ENCODE results near the gene UFM1. TPM values are rescaled to one million over a fixed set of nuclear protein-coding genes. Genes with fewer than 3 reads are reported as not detected.

UFM1 gene
- total RNA-seq, 2 donors from 2014 or later: 41.6 to 56.4 TPM

DNA sequence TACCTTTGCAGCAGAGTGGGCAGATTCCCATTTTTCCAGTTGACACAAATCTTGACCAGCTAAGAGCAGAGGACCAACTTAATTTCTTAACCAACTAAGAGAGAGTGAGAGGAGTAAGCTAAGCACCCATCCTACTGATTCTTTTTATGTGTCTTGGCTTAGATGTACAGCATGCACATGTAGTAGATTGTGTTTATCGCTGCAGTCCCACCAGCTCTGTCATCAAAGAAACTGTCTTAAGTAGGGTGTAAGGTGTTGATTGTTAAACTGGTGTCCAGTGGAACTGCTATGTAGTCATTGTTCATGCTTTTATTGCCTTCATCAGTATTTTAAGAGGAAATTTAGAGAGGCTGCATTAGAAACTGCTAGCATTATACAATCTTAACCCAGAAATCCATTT lies 9.0 kb upstream of the UFM1 start:
- Histone ChIP-seq H3K27me3 (no peaks in the 10 kb centered on the region), H3K9ac (ENCODE audit: low read depth in 2 of 2, low read length in 2 of 2) (no peak overlapping the region), H3K27ac (no peak overlapping the region), H3K4me1 (no peaks in the 10 kb centered on the region), H3K36me3 (no peaks in the 10 kb centered on the region), H3K4me3 (no peak overlapping the region), H3K9me3 (no peaks in the 10 kb centered on the region)
- intact Hi-C loops (cut with DNase I): no loop called here
- TF ChIP-seq, protein P1, sequence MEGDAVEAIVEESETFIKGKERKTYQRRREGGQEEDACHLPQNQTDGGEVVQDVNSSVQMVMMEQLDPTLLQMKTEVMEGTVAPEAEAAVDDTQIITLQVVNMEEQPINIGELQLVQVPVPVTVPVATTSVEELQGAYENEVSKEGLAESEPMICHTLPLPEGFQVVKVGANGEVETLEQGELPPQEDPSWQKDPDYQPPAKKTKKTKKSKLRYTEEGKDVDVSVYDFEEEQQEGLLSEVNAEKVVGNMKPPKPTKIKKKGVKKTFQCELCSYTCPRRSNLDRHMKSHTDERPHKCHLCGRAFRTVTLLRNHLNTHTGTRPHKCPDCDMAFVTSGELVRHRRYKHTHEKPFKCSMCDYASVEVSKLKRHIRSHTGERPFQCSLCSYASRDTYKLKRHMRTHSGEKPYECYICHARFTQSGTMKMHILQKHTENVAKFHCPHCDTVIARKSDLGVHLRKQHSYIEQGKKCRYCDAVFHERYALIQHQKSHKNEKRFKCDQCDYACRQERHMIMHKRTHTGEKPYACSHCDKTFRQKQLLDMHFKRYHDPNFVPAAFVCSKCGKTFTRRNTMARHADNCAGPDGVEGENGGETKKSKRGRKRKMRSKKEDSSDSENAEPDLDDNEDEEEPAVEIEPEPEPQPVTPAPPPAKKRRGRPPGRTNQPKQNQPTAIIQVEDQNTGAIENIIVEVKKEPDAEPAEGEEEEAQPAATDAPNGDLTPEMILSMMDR (IDR thresholded peaks at IDR 0.05): no peak
- no peak for DNase-seq

DNA sequence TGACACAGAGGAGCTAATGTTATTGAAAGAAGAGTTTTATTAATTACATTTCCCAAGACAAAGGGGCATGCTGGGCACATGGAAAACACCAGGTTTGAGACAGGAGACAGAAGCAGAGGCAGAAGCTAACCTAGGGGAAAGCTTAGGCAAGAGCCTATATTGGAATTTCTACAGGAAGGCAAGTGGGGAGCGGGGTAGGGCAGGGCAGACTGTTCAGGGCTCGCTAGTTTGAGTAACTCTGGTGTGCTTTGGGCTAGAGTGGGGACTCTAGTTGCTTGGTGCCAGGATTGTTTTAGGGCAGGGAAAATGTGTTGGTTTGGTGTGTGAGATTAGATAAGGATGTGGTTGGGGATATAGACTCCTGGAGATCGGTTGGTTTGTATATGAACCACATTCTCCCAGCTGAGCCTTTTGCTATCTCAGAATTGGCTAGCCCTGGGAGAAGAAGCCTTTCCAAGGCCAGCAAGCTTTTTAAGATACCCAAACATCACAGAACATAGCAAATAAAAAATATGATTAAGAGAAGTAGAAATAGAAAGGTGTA lies 8.4 kb upstream of the UFM1 start:
- intact Hi-C loops (cut with DNase I): no loop called here
- no peak for DNase-seq
- H3K9ac ChIP-seq (ENCODE audit: low read depth in 2 of 2, low read length in 2 of 2): no peak overlapping the region
- no peaks in the 10 kb centered on the region for H3K36me3 ChIP-seq
- no peak overlapping the region for H3K27ac ChIP-seq
- no peaks in the 10 kb centered on the region for H3K27me3 ChIP-seq
- TF ChIP-seq, protein P1 (IDR thresholded peaks at IDR 0.05): no peak
- H3K4me1 ChIP-seq: no peaks in the 10 kb centered on the region
- H3K9me3 ChIP-seq: no peaks in the 10 kb centered on the region
- no peak overlapping the region for H3K4me3 ChIP-seq

DNA sequence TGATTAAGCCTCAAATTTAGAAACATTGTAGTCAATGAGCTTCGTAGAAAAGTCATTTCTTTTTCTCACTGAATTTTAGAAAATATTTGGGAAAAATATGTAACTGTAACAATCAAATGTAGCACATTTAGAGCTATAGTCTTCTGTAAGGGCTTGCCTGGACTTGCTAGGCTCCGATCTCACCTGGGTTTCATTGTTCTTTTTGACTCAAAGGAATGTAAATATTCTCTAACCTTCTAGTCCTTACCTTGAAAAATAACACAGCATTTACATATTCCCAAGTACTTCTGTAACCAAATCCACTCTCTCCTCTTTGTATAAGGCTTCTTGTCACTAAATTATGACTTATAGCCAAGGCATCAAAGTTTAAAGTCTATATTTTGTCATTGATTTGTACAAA lies 2.9 kb upstream of the UFM1 start:
- Histone ChIP-seq H3K9me3 (no peaks in the 10 kb centered on the region), H3K4me3 (no peak overlapping the region), H3K27me3 (no peaks in the 10 kb centered on the region), H3K9ac (ENCODE audit: low read depth in 2 of 2, low read length in 2 of 2) (no peak overlapping the region), H3K36me3 (no peaks in the 10 kb centered on the region), H3K27ac (no peak overlapping the region), H3K4me1 (no peaks in the 10 kb centered on the region)
- intact Hi-C loops (cut with DNase I): no loop called here
- no peak for DNase-seq
- TF ChIP-seq, protein P1 (IDR thresholded peaks at IDR 0.05): no peak

DNA sequence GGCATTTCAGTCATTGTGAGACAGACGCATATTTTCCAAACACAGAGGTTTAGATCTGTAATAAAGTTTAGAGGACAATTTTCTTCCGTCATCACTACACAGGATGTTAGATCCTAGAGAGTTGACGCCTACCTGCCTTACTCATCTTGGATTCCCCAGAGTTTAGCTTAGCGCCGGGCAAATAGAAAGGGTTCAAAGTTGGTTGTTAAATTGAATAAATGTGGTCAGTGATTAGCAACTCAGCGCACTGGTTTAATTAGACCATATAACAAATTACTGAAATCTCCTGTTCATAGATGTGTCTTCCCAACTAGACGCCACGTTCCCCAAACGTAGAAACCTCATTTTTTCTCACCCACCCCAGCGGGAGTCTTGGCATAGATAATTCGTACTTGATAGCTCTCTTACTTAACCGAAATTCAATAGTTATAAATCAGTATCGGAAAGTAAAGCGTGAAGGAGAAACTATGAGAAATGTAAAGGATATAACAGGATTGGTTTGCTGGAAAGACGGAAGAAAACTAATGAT lies 726 bp upstream of the UFM1 start:
- peak; percentile 27 for DNase-seq
- intact Hi-C loops (cut with DNase I): no loop called here
- Histone ChIP-seq H3K9ac (ENCODE audit: low read depth in 2 of 2, low read length in 2 of 2) (peak overlapping the region in 1 of 2 donors; percentile 30), H3K4me3 (peak overlapping the region; percentile 59), H3K27ac (peak overlapping the region; percentile 76), H3K9me3 (no peaks in the 10 kb centered on the region), H3K4me1 (no peaks in the 10 kb centered on the region), H3K27me3 (no peaks in the 10 kb centered on the region), H3K36me3 (no peaks in the 10 kb centered on the region)
- TF ChIP-seq, protein P1 (IDR thresholded peaks at IDR 0.05): no peak

DNA sequence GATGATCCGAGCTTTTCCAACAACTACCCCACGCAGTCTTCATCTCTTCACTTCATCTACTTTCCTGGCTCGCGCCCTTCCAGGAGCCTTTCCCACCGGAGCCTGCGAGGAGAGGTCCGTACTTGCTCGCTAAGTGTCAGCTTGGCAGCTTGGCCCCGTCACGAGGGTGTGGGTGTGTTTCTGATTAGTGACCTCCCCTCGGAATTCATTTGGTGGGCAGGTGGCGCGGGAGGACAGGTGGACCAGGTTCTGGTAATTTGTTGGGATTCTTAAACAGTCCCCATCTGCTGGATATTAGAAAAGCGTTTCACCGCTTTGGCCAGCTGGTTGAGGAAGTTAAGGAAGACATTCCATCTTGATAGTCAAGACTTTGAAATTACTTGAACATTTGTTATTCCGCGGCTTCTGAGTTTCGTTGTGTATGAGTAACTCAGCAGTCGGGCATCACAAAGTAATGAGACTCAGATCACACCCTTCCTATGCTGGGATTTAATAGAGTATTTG lies 515 bp downstream of the UFM1 start:
- DNase-seq: peak; percentile 77
- intact Hi-C loops (cut with DNase I): no loop called here
- no peaks in the 10 kb centered on the region for H3K36me3 ChIP-seq
- no peaks in the 10 kb centered on the region for H3K9me3 ChIP-seq
- peak overlapping the region; percentile 76 for H3K27ac ChIP-seq
- TF ChIP-seq, protein P1 (IDR thresholded peaks at IDR 0.05): no peak
- H3K4me1 ChIP-seq: no peaks in the 10 kb centered on the region
- peak overlapping the region; percentile 59 for H3K4me3 ChIP-seq
- H3K27me3 ChIP-seq: no peaks in the 10 kb centered on the region
- H3K9ac ChIP-seq (ENCODE audit: low read depth in 2 of 2, low read length in 2 of 2): peak overlapping the region; percentile 85 to 88

Measured in colonic mucosa (tissue), 4 donors.